Psoas muscle (tissue), 8 donors: ENCODE data around the gene MDC1. TPM values are rescaled to one million over a fixed set of nuclear protein-coding genes. Genes with fewer than 3 reads are reported as not detected.

Source experiments
- ATAC-seq, 4 donors: fragments of 200-7000 bp; cut with Tn5 transposase; one replicate each; pipeline ENCODE4 v1.9.1; 2020; ENCODE audit warnings: moderate library complexity in 3 of 4, mild to moderate bottlenecking in 2 of 4
- DNase-seq, 2 donors: peaks; one replicate each; pipeline ENCODE4 v3.0.0-alpha.2; 2020
- H3K27ac ChIP-seq: fragments of 200-600 bp; one replicate; pipeline ENCODE4 v1.8.0; 2022
- H3K27me3 ChIP-seq, 3 donors: fragments of 200-600 bp in 1 of 3; one replicate each; pipeline versions ENCODE4 v1.6.1 to v1.8.0; 2013 to 2022; ENCODE audit warnings: low read length in 2 of 3, mild to moderate bottlenecking in 2 of 3, moderate library complexity in 1 of 3; ENCODE audit not compliant: insufficient read depth in 3 of 3
- H3K36me3 ChIP-seq, 2 donors: fragments of 200-600 bp in 1 of 2; one replicate each; pipeline versions ENCODE4 v1.6.1 to v1.8.0; 2013 to 2022; ENCODE audit warnings: low read depth in 1 of 2, mild to moderate bottlenecking in 1 of 2, moderate library complexity in 1 of 2; ENCODE audit not compliant: insufficient read depth in 1 of 2
- H3K4me1 ChIP-seq: fragments of 200-600 bp; one replicate; pipeline ENCODE4 v1.8.0; 2022
- H3K4me3 ChIP-seq: fragments of 200-600 bp; one replicate; pipeline ENCODE4 v1.8.0; 2022; ENCODE audit warnings: mild to moderate bottlenecking
- H3K9me3 ChIP-seq: fragments of 200-600 bp; one replicate; pipeline ENCODE4 v1.8.0; 2022
- CTCF ChIP-seq: fragments of 200-600 bp; IDR thresholded peaks from one replicate; pipeline ENCODE4 v1.8.0; 2022; ENCODE audit warnings: antibody characterized with exemption
- WGBS, 3 donors: extraction: QIAGEN DNeasy Blood & Tissue Kit; methylation state at CpG; one replicate each; pipeline versions ENCODE4 v1.1.6 to v1.1.7; 2013; 5-methylcytosine and 5-hydroxymethylcytosine counted together
- intact Hi-C, 2 donors: fragments of 100-400 bp; cut with DNase I; formaldehyde crosslinking; loops; one replicate each; pipeline versions ENCODE4 v1.11.0 to v1.14.2; 2022
- polyA plus RNA-seq, 3 donors: library from polyadenylated mRNA; stranded (reverse); fragments of 200-250 nt; gene quantifications; one replicate each; pipeline ENCODE4 v1.2.3, GENCODE V29; 2013
- total RNA-seq, 4 donors: library from RNA; stranded (reverse); fragmentation: NEBNext Ultra II Directional in 2 of 4; extraction: Animal tissue kit (Norgen Biotek cat#: 25700) in 2 of 4; gene quantifications; one replicate each; pipeline versions ENCODE4 v1.2.1 to v1.2.4, GENCODE V29; 2021 to 2023
- donor health status: healthy with polysubstance abuse.
- donor health status: DM: no; HTN: no; CAD: no; lungs with moderate emphysema.
- donor health status: Bipolar disorder and iron deficiency.
- donor health status: healthy.
- donor health status: DM: yes; HTN: yes; CAD: no.
- donor health status: DM: no; HTN: no; CAD: no.
- donor health status: DM: no; HTN: no; CAD: no.
- donor health status: DM: yes; HTN: yes; CAD: no.

MDC1 gene
- total and polyA plus RNA-seq, 7 donors, result 4.1 to 18.0 (median 12.7) TPM

GRCh38 chr6:30654798-30655742, 62.0 kb downstream of the MDC1 start:
- H3K27me3 ChIP-seq, result no peaks in the 10 kb centered on the region
- no peak for DNase-seq
- no peak overlapping the region for H3K4me3 ChIP-seq
- peaks cover 5 to 98% of the 10 kb centered on the region in 2 donors for H3K36me3 ChIP-seq
- intact Hi-C loops, result no loop called here
- 81 to 86% (median 84%) methylated on average over 19 of the region's 19 CpGs for WGBS, 3 donors
- no peak overlapping the region for H3K27ac ChIP-seq
- no peaks in the 10 kb centered on the region for H3K4me1 ChIP-seq
- H3K9me3 ChIP-seq, result no peaks in the 10 kb centered on the region
- no peak for TF ChIP-seq CTCF
- ATAC-seq, result no peak

DNA sequence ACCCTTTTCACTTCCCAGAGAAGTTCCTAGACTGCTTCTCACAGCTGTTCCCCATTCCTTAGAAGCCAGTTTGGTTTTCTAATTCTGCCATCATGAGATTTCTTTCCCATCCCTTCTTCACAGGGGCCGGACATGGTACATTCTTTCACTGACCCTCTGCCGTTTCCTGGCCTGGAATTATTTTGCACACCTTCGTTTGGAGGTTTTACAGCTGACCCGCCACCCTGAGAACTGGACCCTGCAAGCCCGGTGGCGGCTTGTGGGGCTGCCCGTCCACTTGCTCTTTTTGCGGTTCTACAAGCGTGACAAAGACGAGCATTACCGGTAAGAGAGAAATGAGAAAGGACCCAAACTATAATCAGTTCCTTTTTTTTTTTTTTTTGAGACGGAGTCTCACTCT, 65.9 kb downstream of the MDC1 start:
- Histone ChIP-seq H3K9me3 (no peaks in the 10 kb centered on the region), H3K36me3 (peaks cover 4 to 70% of the 10 kb centered on the region in 2 donors)
- WGBS, 3 donors, result 84 to 92% (median 86%) methylated on average over 12 of the region's 12 CpGs

More for the DNA sequence above, 65.9 kb downstream of the MDC1 start:
- TF ChIP-seq CTCF, result no peak
- Histone ChIP-seq H3K27ac (no peak overlapping the region), H3K27me3 (no peaks in the 10 kb centered on the region), H3K4me1 (peaks cover 8% of the 10 kb centered on the region), H3K4me3 (no peak overlapping the region)
- intact Hi-C loops, result no loop called here
- ATAC-seq (no peak), DNase-seq (no peak)

Other genes starting within 250 kb of the MDC1 start
- 100 to 1,000 TPM in 1 of 4 donors, 10 to 100 TPM in 3; 85.1 to 152 (median 92.4) TPM for gene HLA-E, start 227.8 kb downstream of the MDC1 start, total RNA-seq
- gene HLA-E, start 227.8 kb downstream of the MDC1 start, polyA plus RNA-seq, result 100 to 1,000 TPM in 1 of 3 donors, 10 to 100 TPM in 2; 75.2 to 168 (median 98.5) TPM
- gene GNL1, start 160.8 kb downstream of the MDC1 start, total RNA-seq, result 10 to 100 TPM; 20.1 to 26.3 (median 24.2) TPM
- gene GNL1, start 160.8 kb downstream of the MDC1 start, polyA plus RNA-seq, result 10 to 100 TPM; 14.2 to 32.3 (median 30.8) TPM
- 1 to 10 TPM; 1.5 to 3.5 (median 1.8) TPM for gene PRR3, start 160.0 kb downstream of the MDC1 start, total RNA-seq
- 1 to 10 TPM; 2.3 to 5.1 (median 3.5) TPM for gene PRR3, start 160.0 kb downstream of the MDC1 start, polyA plus RNA-seq
- 100 to 1,000 TPM in 1 of 4 donors, 10 to 100 TPM in 3; 64.2 to 108 (median 95.5) TPM for gene ABCF1, start 145.8 kb downstream of the MDC1 start, total RNA-seq
- 100 to 1,000 TPM in 2 of 3 donors, 10 to 100 TPM in 1; 53.8 to 119 (median 108) TPM for gene ABCF1, start 145.8 kb downstream of the MDC1 start, polyA plus RNA-seq
- gene PPP1R10, start 100.0 kb downstream of the MDC1 start, total RNA-seq, result 10 to 100 TPM; 27.1 to 42.5 (median 31.6) TPM
- gene PPP1R10, start 100.0 kb downstream of the MDC1 start, polyA plus RNA-seq, result 10 to 100 TPM in 2 of 3 donors, 1 to 10 TPM in 1; 5.5 to 23.2 (median 10.1) TPM
- gene MRPS18B, start 99.4 kb downstream of the MDC1 start, total RNA-seq, result 100 to 1,000 TPM; 109 to 184 (median 152) TPM
- 100 to 1,000 TPM; 241 to 303 (median 242) TPM for gene MRPS18B, start 99.4 kb downstream of the MDC1 start, polyA plus RNA-seq
- 1 to 10 TPM; 2.1 to 5.2 (median 2.9) TPM for gene ATAT1, start 90.4 kb downstream of the MDC1 start, total RNA-seq
- gene ATAT1, start 90.4 kb downstream of the MDC1 start, polyA plus RNA-seq, result 1 to 10 TPM; 1.9 to 4.7 (median 4.4) TPM
- 10 to 100 TPM; 21.8 to 52.8 (median 27.2) TPM for gene C6orf136, start 70.1 kb downstream of the MDC1 start, total RNA-seq
- 10 to 100 TPM; 36.4 to 60.2 (median 42.6) TPM for gene C6orf136, start 70.1 kb downstream of the MDC1 start, polyA plus RNA-seq
- 10 to 100 TPM; 26.6 to 45.4 (median 35.7) TPM for gene DHX16, start 44.3 kb downstream of the MDC1 start, total RNA-seq
- 10 to 100 TPM; 32.1 to 70.3 (median 42.7) TPM for gene DHX16, start 44.3 kb downstream of the MDC1 start, polyA plus RNA-seq
- 10 to 100 TPM; 14.2 to 39.7 (median 17.3) TPM for gene PPP1R18, start 30.6 kb downstream of the MDC1 start, total RNA-seq
- 10 to 100 TPM in 2 of 3 donors, 1 to 10 TPM in 1; 6.7 to 19.7 (median 11.3) TPM for gene PPP1R18, start 30.6 kb downstream of the MDC1 start, polyA plus RNA-seq
- gene NRM, start 26.3 kb downstream of the MDC1 start, total RNA-seq, result 1 to 10 TPM; 2.2 to 3.9 (median 2.6) TPM
- gene NRM, start 26.3 kb downstream of the MDC1 start, polyA plus RNA-seq, result 1 to 10 TPM; 1.8 to 4.1 (median 1.8) TPM
- gene TUBB, start 3.1 kb upstream of the MDC1 start, total RNA-seq, result 100 to 1,000 TPM; 136 to 220 (median 201) TPM
- 100 to 1,000 TPM; 175 to 487 (median 187) TPM for gene TUBB, start 3.1 kb upstream of the MDC1 start, polyA plus RNA-seq
- 100 to 1,000 TPM; 113 to 182 (median 153) TPM for gene FLOT1, start 25.4 kb upstream of the MDC1 start, total RNA-seq
- gene FLOT1, start 25.4 kb upstream of the MDC1 start, polyA plus RNA-seq, result 100 to 1,000 TPM; 181 to 224 (median 206) TPM
- 10 to 100 TPM in 3 of 4 donors, 1 to 10 TPM in 1; 6.3 to 38.4 (median 23.9) TPM for gene IER3, start 27.3 kb upstream of the MDC1 start, total RNA-seq
- 100 to 1,000 TPM in 1 of 3 donors, 1 to 10 TPM in 2; 3.1 to 321 (median 3.2) TPM for gene IER3, start 27.3 kb upstream of the MDC1 start, polyA plus RNA-seq
- gene DDR1, start 167.2 kb upstream of the MDC1 start, total RNA-seq, result 100 to 1,000 TPM in 1 of 4 donors, 10 to 100 TPM in 3; 26.3 to 129 (median 54.2) TPM
- 10 to 100 TPM in 2 of 3 donors, 1 to 10 TPM in 1; 2.2 to 10.8 (median 10.5) TPM for gene DDR1, start 167.2 kb upstream of the MDC1 start, polyA plus RNA-seq
- gene GTF2H4, start 190.9 kb upstream of the MDC1 start, total RNA-seq, result 10 to 100 TPM; 13.3 to 21.3 (median 15.8) TPM
- 10 to 100 TPM; 18.9 to 30.8 (median 26.4) TPM for gene GTF2H4, start 190.9 kb upstream of the MDC1 start, polyA plus RNA-seq
- gene VARS2, start 197.0 kb upstream of the MDC1 start, total RNA-seq, result 10 to 100 TPM; 25.8 to 36.6 (median 28.2) TPM
- gene VARS2, start 197.0 kb upstream of the MDC1 start, polyA plus RNA-seq, result 10 to 100 TPM; 11.4 to 22.6 (median 13.9) TPM
- gene SFTA2, start 214.9 kb upstream of the MDC1 start, total RNA-seq, result not detected
- under 1 TPM in 2 of 3 donors, not detected in 1; 0.13 to 0.14 TPM for gene SFTA2, start 214.9 kb upstream of the MDC1 start, polyA plus RNA-seq
- not detected for gene MUCL3, start 223.7 kb upstream of the MDC1 start, total RNA-seq
- not detected for gene MUCL3, start 223.7 kb upstream of the MDC1 start, polyA plus RNA-seq